OCI-LY7 (cell line): ENCODE measurements around the gene LIG3. TPM values are rescaled to one million over a fixed set of nuclear protein-coding genes. Genes with fewer than 3 reads are reported as not detected.

Experiments used
- BruUV-seq: library from RNA; stranded (reverse); fragments of 400-500 nt; replicated peaks from 2 replicates; lab custom pipeline; 2021; lab: Mats Ljungman, UMichigan
- CTCF ChIA-PET: fragments of 300-600 bp; sonication (Branson Sonifier 250); formaldehyde crosslinking; loops from one replicate; lab custom pipeline; 2022; ENCODE audit warnings: antibody characterized with exemption; ENCODE audit not compliant: unreplicated experiment; lab: Charles Lee
- POLR2A ChIA-PET: fragments of 300-600 bp; sonication (Branson Sonifier 250); formaldehyde crosslinking; loops from one replicate; lab custom pipeline; 2022; ENCODE audit warnings: antibody characterized with exemption; lab: Charles Lee
- DNase-seq: peaks from one replicate; pipeline ENCODE4 v3.0.0-alpha.2; 2015; ENCODE audit warnings: low spot score
- H2AFZ ChIP-seq: fragments of 200-600 bp; sonication (generic), shearing (Covaris generic); 2 replicates; pipeline ENCODE4 v1.6.1; 2014; ENCODE audit warnings: mild to moderate bottlenecking, antibody characterized with exemption, low read length, moderate library complexity
- H3K27ac ChIP-seq: fragments of 200-600 bp; sonication (generic); 2 replicates; pipeline ENCODE4 v1.5.1; 2014; ENCODE audit warnings: mixed run types, low read depth, mild to moderate bottlenecking, moderate library complexity, low read length, inconsistent platforms; ENCODE audit not compliant: poor library complexity, severe bottlenecking
- H3K36me3 ChIP-seq: fragments of 200-600 bp; sonication (generic); 2 replicates; pipeline ENCODE4 v1.6.1; 2014; ENCODE audit warnings: mild to moderate bottlenecking, antibody characterized with exemption, low read length, moderate library complexity, mixed read lengths; ENCODE audit not compliant: insufficient read depth
- H3K4me1 ChIP-seq: fragments of 200-600 bp; sonication (generic); 2 replicates; pipeline ENCODE4 v1.5.1; 2014; ENCODE audit warnings: mild to moderate bottlenecking, low read length; ENCODE audit not compliant: insufficient read depth, poor library complexity, severe bottlenecking
- H3K4me2 ChIP-seq: fragments of 200-600 bp; sonication (generic); 2 replicates; pipeline ENCODE4 v1.6.1; 2014; ENCODE audit warnings: mild to moderate bottlenecking, low read length
- H3K4me3 ChIP-seq: fragments of 200-600 bp; sonication (generic); 2 replicates; pipeline ENCODE4 v1.5.1; 2014; ENCODE audit warnings: mild to moderate bottlenecking, low read depth, low read length; ENCODE audit not compliant: poor library complexity, severe bottlenecking
- H3K79me2 ChIP-seq: fragments of 200-600 bp; sonication (generic); 2 replicates; pipeline ENCODE4 v1.6.1; 2016; ENCODE audit warnings: low read depth, mild to moderate bottlenecking, low read length, moderate library complexity, mixed read lengths; ENCODE audit not compliant: insufficient read depth
- H3K9me2 ChIP-seq: fragments of 200-600 bp; sonication (generic); 2 replicates; pipeline ENCODE4 v1.6.1; 2016; ENCODE audit warnings: mild to moderate bottlenecking, low read length, mixed read lengths; ENCODE audit not compliant: insufficient read depth
- H3K9me3 ChIP-seq: fragments of 200-600 bp; sonication (generic); 2 replicates; pipeline ENCODE4 v1.6.1; 2014; ENCODE audit warnings: mild to moderate bottlenecking, mixed run types, low read length, mixed read lengths
- H4K20me1 ChIP-seq: fragments of 200-600 bp; sonication (generic); 2 replicates; pipeline ENCODE4 v1.6.1; 2014; ENCODE audit warnings: mild to moderate bottlenecking, antibody characterized with exemption, low read length, moderate library complexity, mixed read lengths; ENCODE audit not compliant: insufficient read depth
- EZH2phosphoT487 ChIP-seq: fragments of 200-600 bp; sonication (generic); IDR thresholded peaks from 2 replicates; pipeline ENCODE4 v1.6.1; 2018; ENCODE audit warnings: low read depth, borderline replicate concordance, mild to moderate bottlenecking, mixed run types, antibody characterized with exemption, low read length, moderate library complexity, mixed read lengths
- intact Hi-C: fragments of 100-400 bp; cut with micrococcal nuclease; formaldehyde crosslinking; loops from one replicate; pipeline ENCODE4 v1.10.0; 2022; ENCODE audit not compliant: unreplicated experiment
- total RNA-seq, 2 experiments: library from RNA; depleted of rRNA in 1 of 2; stranded (reverse); fragments of >200 nt in 1 of 2; shearing (Covaris generic) in 1 of 2; gene quantifications; 2 replicates each; pipeline ENCODE4 v1.2.3, GENCODE V29; 2014 to 2022
- TF ChIP-seq, protein P1 (sequence below): fragments of 200-600 bp; sonication (generic); conservative IDR thresholded peaks from 2 replicates; pipeline ENCODE4 v1.5.1; 2014; ENCODE audit warnings: mild to moderate bottlenecking, antibody characterized with exemption, low read length, moderate library complexity, mixed read lengths

The LIG3 gene
- total RNA-seq, 2 experiments from 2014 or later, result 65.6 to 67.3 TPM

GRCh38 chr17:34993031-34993430, 12.7 kb downstream of the LIG3 start:
- CTCF ChIA-PET, result no interaction called here
- no peak for DNase-seq
- Histone ChIP-seq H3K9me2 (no peaks in the 10 kb centered on the region), H3K9me3 (no peaks in the 10 kb centered on the region), H3K4me1 (peaks cover 4% of the 10 kb centered on the region), H3K36me3 (peaks cover 97% of the 10 kb centered on the region), H3K4me3 (no peak overlapping the region), H3K4me2 (no peak overlapping the region), H3K27ac (no peak overlapping the region), H3K79me2 (no peaks in the 10 kb centered on the region), H2AFZ (no peak overlapping the region), H4K20me1 (no peaks in the 10 kb centered on the region)
- no TSS peak for BruUV-seq
- POLR2A ChIA-PET, result no interaction called here
- intact Hi-C loops, result no loop called here
- TF ChIP-seq EZH2phosphoT487, result no peak
- TF ChIP-seq, protein P1, sequence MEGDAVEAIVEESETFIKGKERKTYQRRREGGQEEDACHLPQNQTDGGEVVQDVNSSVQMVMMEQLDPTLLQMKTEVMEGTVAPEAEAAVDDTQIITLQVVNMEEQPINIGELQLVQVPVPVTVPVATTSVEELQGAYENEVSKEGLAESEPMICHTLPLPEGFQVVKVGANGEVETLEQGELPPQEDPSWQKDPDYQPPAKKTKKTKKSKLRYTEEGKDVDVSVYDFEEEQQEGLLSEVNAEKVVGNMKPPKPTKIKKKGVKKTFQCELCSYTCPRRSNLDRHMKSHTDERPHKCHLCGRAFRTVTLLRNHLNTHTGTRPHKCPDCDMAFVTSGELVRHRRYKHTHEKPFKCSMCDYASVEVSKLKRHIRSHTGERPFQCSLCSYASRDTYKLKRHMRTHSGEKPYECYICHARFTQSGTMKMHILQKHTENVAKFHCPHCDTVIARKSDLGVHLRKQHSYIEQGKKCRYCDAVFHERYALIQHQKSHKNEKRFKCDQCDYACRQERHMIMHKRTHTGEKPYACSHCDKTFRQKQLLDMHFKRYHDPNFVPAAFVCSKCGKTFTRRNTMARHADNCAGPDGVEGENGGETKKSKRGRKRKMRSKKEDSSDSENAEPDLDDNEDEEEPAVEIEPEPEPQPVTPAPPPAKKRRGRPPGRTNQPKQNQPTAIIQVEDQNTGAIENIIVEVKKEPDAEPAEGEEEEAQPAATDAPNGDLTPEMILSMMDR, result no peak

- TF ChIP-seq, protein P1, result no peak
- DNase-seq, result no peak
- no peaks in the 10 kb centered on the region for H3K79me2 ChIP-seq
- H3K36me3 ChIP-seq, result peaks cover 90% of the 10 kb centered on the region
- H3K4me1 ChIP-seq, result no peaks in the 10 kb centered on the region
- H4K20me1 ChIP-seq, result no peaks in the 10 kb centered on the region
- CTCF ChIA-PET, result no interaction called here
- no peaks in the 10 kb centered on the region for H3K9me3 ChIP-seq
- no peak overlapping the region for H3K27ac ChIP-seq
- H3K4me3 ChIP-seq, result no peak overlapping the region
- H2AFZ ChIP-seq, result no peak overlapping the region
- no peak overlapping the region for H3K4me2 ChIP-seq
- H3K9me2 ChIP-seq, result no peaks in the 10 kb centered on the region
- intact Hi-C loops, result no loop called here
- BruUV-seq, result no TSS peak
- POLR2A ChIA-PET, result no interaction called here
Observed at GRCh38 chr17:34996422-34997285, 16.3 kb downstream of the LIG3 start.

GRCh38 chr17:34997355-34997862, 17.1 kb downstream of the LIG3 start:
- POLR2A ChIA-PET, result no interaction called here
- no peak for TF ChIP-seq EZH2phosphoT487
- TF ChIP-seq, protein P1, result no peak
- CTCF ChIA-PET, result no interaction called here
- intact Hi-C loops, result no loop called here
- no TSS peak for BruUV-seq
- Histone ChIP-seq H3K9me3 (no peaks in the 10 kb centered on the region), H3K4me1 (no peaks in the 10 kb centered on the region), H2AFZ (no peak overlapping the region), H3K4me3 (no peak overlapping the region), H3K4me2 (no peak overlapping the region), H3K79me2 (no peaks in the 10 kb centered on the region), H3K36me3 (peaks cover 90% of the 10 kb centered on the region), H3K9me2 (no peaks in the 10 kb centered on the region), H3K27ac (no peak overlapping the region), H4K20me1 (no peaks in the 10 kb centered on the region)
- DNase-seq, result no peak
